H9 (cell line): Measurements from ENCODE around the gene ZFPM1. TPM values are rescaled to one million over a fixed set of nuclear protein-coding genes. Genes with fewer than 3 reads are reported as not detected.

Source experiments
- DNase-seq: peaks from one replicate; pipeline ENCODE4 v3.0.0-alpha.2; 2017
- H2AFZ ChIP-seq: one replicate; pipeline ENCODE4 v1.6.1; 2013; ENCODE audit warnings: mild to moderate bottlenecking, low read length, control low read depth, moderate library complexity
- H2AK5ac ChIP-seq: 2 replicates; pipeline ENCODE4 v1.6.1; 2013; ENCODE audit warnings: low read length, control low read depth, mixed read lengths; ENCODE audit not compliant: insufficient read length
- H2BK120ac ChIP-seq: one replicate; pipeline ENCODE4 v1.6.1; 2013; ENCODE audit warnings: low read depth, mild to moderate bottlenecking, low read length, control low read depth, inconsistent platforms; ENCODE audit not compliant: poor library complexity, severe bottlenecking
- H2BK12ac ChIP-seq: 2 replicates; pipeline ENCODE4 v1.6.1; 2013; ENCODE audit warnings: low read length, control low read depth, mixed read lengths, low read depth; ENCODE audit not compliant: insufficient read length
- H2BK15ac ChIP-seq: 2 replicates; pipeline ENCODE4 v1.6.1; 2013; ENCODE audit warnings: low read depth, low read length, control low read depth
- H2BK20ac ChIP-seq: one replicate; pipeline ENCODE4 v1.6.1; 2013; ENCODE audit warnings: low read depth, mild to moderate bottlenecking, low read length, control low read depth, inconsistent platforms; ENCODE audit not compliant: poor library complexity, severe bottlenecking
- H2BK5ac ChIP-seq: 2 replicates; pipeline ENCODE4 v1.6.1; 2013; ENCODE audit warnings: low read length, control low read depth, mixed read lengths; ENCODE audit not compliant: insufficient read length
- H3K14ac ChIP-seq: 2 replicates; pipeline ENCODE4 v1.6.1; 2013; ENCODE audit warnings: low read length, control low read depth; ENCODE audit not compliant: insufficient read depth
- H3K18ac ChIP-seq: 2 replicates; pipeline ENCODE4 v1.6.1; 2013; ENCODE audit warnings: low read depth, mild to moderate bottlenecking, mixed read lengths, low read length, control low read depth; ENCODE audit not compliant: insufficient read length
- H3K23ac ChIP-seq: 2 replicates; pipeline ENCODE4 v1.6.1; 2013; ENCODE audit warnings: low read length, control low read depth, mixed read lengths, low read depth; ENCODE audit not compliant: insufficient read length
- H3K23me2 ChIP-seq: 2 replicates; pipeline ENCODE4 v1.6.1; 2013; ENCODE audit warnings: low read depth, mild to moderate bottlenecking, mixed read lengths, low read length, control low read depth; ENCODE audit not compliant: insufficient read length, poor library complexity, severe bottlenecking
- H3K27ac ChIP-seq: 2 replicates; pipeline ENCODE4 v1.5.1; 2013; ENCODE audit warnings: low read length, control low read depth, mixed read lengths, low read depth; ENCODE audit not compliant: insufficient read length
- H3K27me3 ChIP-seq: 2 replicates; pipeline ENCODE4 v1.6.1; 2013; ENCODE audit warnings: low read length, control low read depth, inconsistent platforms; ENCODE audit not compliant: insufficient read depth
- H3K4ac ChIP-seq: 2 replicates; pipeline ENCODE4 v1.6.1; 2013; ENCODE audit warnings: low read depth, mild to moderate bottlenecking, control low read depth, inconsistent platforms, low read length, moderate library complexity
- H3K4me1 ChIP-seq: 2 replicates; pipeline ENCODE4 v1.6.1; 2013; ENCODE audit warnings: low read length, control low read depth, inconsistent platforms; ENCODE audit not compliant: insufficient read depth
- H3K4me2 ChIP-seq: 2 replicates; pipeline ENCODE4 v1.6.1; 2013; ENCODE audit warnings: low read length, control low read depth, mixed read lengths; ENCODE audit not compliant: insufficient read length, insufficient read depth
- H3K56ac ChIP-seq: 2 replicates; pipeline ENCODE4 v1.6.1; 2013; ENCODE audit warnings: low read depth, mild to moderate bottlenecking, mixed read lengths, low read length, control low read depth; ENCODE audit not compliant: insufficient read length
- H3K79me1 ChIP-seq: 2 replicates; pipeline ENCODE4 v1.6.1; 2013; ENCODE audit warnings: low read depth, mild to moderate bottlenecking, moderate library complexity, low read length, control low read depth, inconsistent platforms; ENCODE audit not compliant: insufficient read depth, poor library complexity, severe bottlenecking
- H3K79me2 ChIP-seq: 2 replicates; pipeline ENCODE4 v1.6.1; 2013; ENCODE audit warnings: low read length, control low read depth, inconsistent platforms; ENCODE audit not compliant: insufficient read depth
- H3K9ac ChIP-seq: 2 replicates; pipeline ENCODE4 v1.6.1; 2013; ENCODE audit warnings: low read length, control low read depth, mixed read lengths; ENCODE audit not compliant: insufficient read length; ENCODE audit errors: extremely low read depth
- H3K9me3 ChIP-seq: one replicate; pipeline ENCODE4 v1.6.1; 2013; ENCODE audit warnings: low read depth, low read length, inconsistent platforms; ENCODE audit not compliant: control insufficient read depth
- H3T11ph ChIP-seq: one replicate; pipeline ENCODE4 v1.6.1; 2013; ENCODE audit warnings: mild to moderate bottlenecking, low read length, control low read depth, inconsistent platforms
- H4K20me1 ChIP-seq: one replicate; pipeline ENCODE4 v1.6.1; 2013; ENCODE audit not compliant: control insufficient read depth, insufficient read length, insufficient read depth
- H4K5ac ChIP-seq: 2 replicates; pipeline ENCODE4 v1.6.1; 2013; ENCODE audit warnings: low read depth, mild to moderate bottlenecking, mixed read lengths, low read length, control low read depth; ENCODE audit not compliant: insufficient read length
- H4K8ac ChIP-seq: replicated peaks from 2 replicates; pipeline ENCODE4 v1.6.1; 2013; ENCODE audit warnings: low read length, control low read depth, mixed read lengths, low read depth; ENCODE audit not compliant: insufficient read length
- H4K91ac ChIP-seq: 2 replicates; pipeline ENCODE4 v1.6.1; 2013; ENCODE audit warnings: low read depth, mild to moderate bottlenecking, moderate library complexity, mixed read lengths, low read length, control low read depth; ENCODE audit not compliant: insufficient read length
- H3K27ac Mint-ChIP-seq, 3 experiments: 2 replicates in 2 of 3; 3 replicates in 1 of 3; pipeline ENCODE4 v1.8.0; 2020 to 2021; ENCODE audit warnings: mixed read lengths in 3 of 3, mild to moderate bottlenecking in 1 of 3, moderate library complexity in 1 of 3
- H3K27me3 Mint-ChIP-seq: 2 replicates; pipeline ENCODE4 v1.8.0; 2021; ENCODE audit warnings: low read depth, mild to moderate bottlenecking, moderate library complexity, mixed read lengths
- H3K36me3 Mint-ChIP-seq, 3 experiments: 2 replicates in 2 of 3; 3 replicates in 1 of 3; pipeline ENCODE4 v1.8.0; 2020 to 2021; ENCODE audit warnings: low read depth in 3 of 3, mixed read lengths in 3 of 3; ENCODE audit not compliant: insufficient read depth in 1 of 3
- H3K4me1 Mint-ChIP-seq, 2 experiments: 2 replicates each; pipeline ENCODE4 v1.8.0; 2020; ENCODE audit warnings: mixed read lengths in 2 of 2
- H3K4me3 Mint-ChIP-seq, 2 experiments: 2 replicates in 1 of 2; 3 replicates in 1 of 2; pipeline ENCODE4 v1.8.0; 2020 to 2021; ENCODE audit warnings: mild to moderate bottlenecking in 2 of 2, mixed read lengths in 2 of 2, moderate library complexity in 1 of 2
- H3K9me3 Mint-ChIP-seq, 2 experiments: 2 replicates in 1 of 2; 3 replicates in 1 of 2; pipeline ENCODE4 v1.8.0; 2020; ENCODE audit warnings: mild to moderate bottlenecking in 2 of 2, mixed read lengths in 2 of 2, moderate library complexity in 1 of 2
- WGBS: extraction: QIAGEN DNeasy Blood & Tissue Kit; methylation state at CpG from one replicate; pipeline ENCODE4 v1.1.7; 2013; ENCODE audit warnings: missing lambda C conversion rate, low lambda C conversion rate, mixed read lengths; ENCODE audit not compliant: insufficient read length; ENCODE audit errors: extremely low coverage; 5-methylcytosine and 5-hydroxymethylcytosine counted together
- total RNA-seq: library from RNA; stranded (reverse); gene quantifications from 2 replicates; pipeline ENCODE4 v1.2.1, GENCODE V29; 2021
- TF ChIP-seq, protein P1 (sequence below): fragments of 200-600 bp; sonication (generic); conservative IDR thresholded peaks from 3 replicates; pipeline ENCODE4 v1.8.0; 2021; ENCODE audit warnings: antibody characterized with exemption, mild to moderate bottlenecking

Gene ZFPM1
- total RNA-seq, 1 experiment from 2014 or later: 3.6 TPM

DNA sequence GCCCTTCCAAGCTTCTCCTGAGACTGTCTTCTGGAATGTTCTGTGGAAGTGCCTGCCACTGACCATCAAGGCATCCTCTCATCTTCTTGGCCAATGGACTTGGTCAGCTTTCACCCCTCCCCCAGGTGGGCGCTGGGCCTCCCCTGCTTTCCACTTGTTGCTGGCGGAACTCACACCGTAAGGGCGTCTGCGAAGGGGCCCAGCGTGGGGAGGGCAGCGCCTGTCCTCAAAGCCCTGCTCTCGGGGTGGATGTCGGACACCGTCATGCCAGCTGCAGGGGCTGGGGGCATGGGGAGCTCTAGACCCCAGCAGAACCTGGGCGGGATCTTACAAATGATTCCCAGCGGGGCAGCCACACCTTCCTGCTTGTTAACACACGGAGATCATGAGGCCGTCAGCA is 11.6 kb upstream of the ZFPM1 start:
- no peak overlapping the region for H2BK12ac ChIP-seq
- H3K4me1 Mint-ChIP-seq: peaks cover 2 to 8% of the 10 kb centered on the region in 2 experiments; a peak in 3 of 4 replicates
- H3T11ph ChIP-seq: no peak overlapping the region
- no peaks in the 10 kb centered on the region for H4K20me1 ChIP-seq
- H3K27me3 ChIP-seq: no peaks in the 10 kb centered on the region
- no peaks in the 10 kb centered on the region for H3K79me1 ChIP-seq
- no peaks in the 10 kb centered on the region for H3K9me3 Mint-ChIP-seq
- no peak overlapping the region for H3K4me2 ChIP-seq
- H3K56ac ChIP-seq: no peak overlapping the region
- H3K4ac ChIP-seq: no peak overlapping the region
- H3K9me3 ChIP-seq: no peaks in the 10 kb centered on the region
- no peaks in the 10 kb centered on the region for H3K4me1 ChIP-seq
- H3K36me3 Mint-ChIP-seq: no peaks in the 10 kb centered on the region
- TF ChIP-seq, protein P1, sequence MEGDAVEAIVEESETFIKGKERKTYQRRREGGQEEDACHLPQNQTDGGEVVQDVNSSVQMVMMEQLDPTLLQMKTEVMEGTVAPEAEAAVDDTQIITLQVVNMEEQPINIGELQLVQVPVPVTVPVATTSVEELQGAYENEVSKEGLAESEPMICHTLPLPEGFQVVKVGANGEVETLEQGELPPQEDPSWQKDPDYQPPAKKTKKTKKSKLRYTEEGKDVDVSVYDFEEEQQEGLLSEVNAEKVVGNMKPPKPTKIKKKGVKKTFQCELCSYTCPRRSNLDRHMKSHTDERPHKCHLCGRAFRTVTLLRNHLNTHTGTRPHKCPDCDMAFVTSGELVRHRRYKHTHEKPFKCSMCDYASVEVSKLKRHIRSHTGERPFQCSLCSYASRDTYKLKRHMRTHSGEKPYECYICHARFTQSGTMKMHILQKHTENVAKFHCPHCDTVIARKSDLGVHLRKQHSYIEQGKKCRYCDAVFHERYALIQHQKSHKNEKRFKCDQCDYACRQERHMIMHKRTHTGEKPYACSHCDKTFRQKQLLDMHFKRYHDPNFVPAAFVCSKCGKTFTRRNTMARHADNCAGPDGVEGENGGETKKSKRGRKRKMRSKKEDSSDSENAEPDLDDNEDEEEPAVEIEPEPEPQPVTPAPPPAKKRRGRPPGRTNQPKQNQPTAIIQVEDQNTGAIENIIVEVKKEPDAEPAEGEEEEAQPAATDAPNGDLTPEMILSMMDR: no peak
- DNase-seq: no peak
- H3K9ac ChIP-seq: no peak overlapping the region
- no peak overlapping the region for H2BK5ac ChIP-seq
- H3K27me3 Mint-ChIP-seq: peaks cover 4% of the 10 kb centered on the region
- H2AK5ac ChIP-seq: no peak overlapping the region
- H3K23me2 ChIP-seq: no peaks in the 10 kb centered on the region
- no peak overlapping the region for H3K23ac ChIP-seq
- no peak overlapping the region for H3K14ac ChIP-seq
- H2AFZ ChIP-seq: no peak overlapping the region
- no peak overlapping the region for H3K18ac ChIP-seq
- no peak overlapping the region for H2BK120ac ChIP-seq
- no peak overlapping the region for H2BK20ac ChIP-seq
- peak overlapping the region in 1 of 3 experiments; percentile 40; a peak in 2 of 7 replicates for H3K27ac Mint-ChIP-seq
- H4K5ac ChIP-seq: no peak overlapping the region
- H2BK15ac ChIP-seq: no peak overlapping the region
- no peak overlapping the region for H3K27ac ChIP-seq
- no peak overlapping the region for H3K4me3 Mint-ChIP-seq
- no peak overlapping the region for H4K91ac ChIP-seq
- H3K79me2 ChIP-seq: no peaks in the 10 kb centered on the region
- WGBS: no CpG with 5 or more reads among the region's 14 CpGs
- H4K8ac ChIP-seq: no peak overlapping the region
